GM18867 (cell line): Measurements from ENCODE around the gene RAB11FIP3.
A peak's percentile ranks its signal among the peaks of the same experiment; 100 is the strongest.

Experiments
- ATAC-seq: cut with Tn5 transposase; IDR thresholded peaks from one replicate; pipeline ENCODE4 v1.9.1; 2021; ENCODE audit warnings: mild to moderate bottlenecking, moderate library complexity; ENCODE audit not compliant: unreplicated experiment

RAB11FIP3 gene

GRCh38 chr16:515175-515938 lies 89.9 kb downstream of the RAB11FIP3 start:
- no peak for ATAC-seq

- ATAC-seq, result no peak
Observed at GRCh38 chr16:515939-516226, 90.4 kb downstream of the RAB11FIP3 start.

GRCh38 chr16:516301-516700 lies 90.9 kb downstream of the RAB11FIP3 start:
- no peak for ATAC-seq

GRCh38 chr16:518858-519257 lies 93.4 kb downstream of the RAB11FIP3 start:
- ATAC-seq, result no peak

GRCh38 chr16:519425-519824 lies 94.0 kb downstream of the RAB11FIP3 start:
- no peak for ATAC-seq

- ATAC-seq, result no peak
Observed at GRCh38 chr16:519841-520687, 94.6 kb downstream of the RAB11FIP3 start.

GRCh38 chr16:520847-521246 lies 95.4 kb downstream of the RAB11FIP3 start:
- ATAC-seq, result no peak

GRCh38 chr16:521381-522210 lies 96.1 kb downstream of the RAB11FIP3 start:
- ATAC-seq, result no peak

- no peak for ATAC-seq
Observed at GRCh38 chr16:522320-523096, 97.1 kb downstream of the RAB11FIP3 start.

GRCh38 chr16:523097-523741 lies 97.8 kb downstream of the RAB11FIP3 start:
- ATAC-seq, result no peak

GRCh38 chr16:524274-525040 lies 99.0 kb downstream of the RAB11FIP3 start:
- ATAC-seq, result no peak

- no peak for ATAC-seq
Observed at GRCh38 chr16:525123-525519, 99.7 kb downstream of the RAB11FIP3 start.

GRCh38 chr16:525520-526180 lies 100.2 kb downstream of the RAB11FIP3 start:
- ATAC-seq, result no peak

GRCh38 chr16:526181-527014 lies 100.9 kb downstream of the RAB11FIP3 start:
- no peak for ATAC-seq

- ATAC-seq, result peak; percentile 63
Observed at GRCh38 chr16:527015-527903, 101.8 kb downstream of the RAB11FIP3 start, which contains the start of gene CAPN15. Gene CAPN15 (plus strand): TSS chr16:527712. CDS start chr16:546839, 19,127 bp downstream.

- peak; percentile 8 for ATAC-seq
Observed at GRCh38 chr16:528111-529011, 102.9 kb downstream of the RAB11FIP3 start.
